Tibial nerve (tissue), 4 donors: ENCODE measurements around the gene KCTD5. TPM values are rescaled to one million over a fixed set of nuclear protein-coding genes. Genes with fewer than 3 reads are reported as not detected.
"Not testable (repeated sequence)": the region's sequence is repeated elsewhere in the genome, so short reads cannot be mapped to it uniquely, and the experiment has no call there.

ENCODE experiments used
- DNase-seq, 2 donors: peaks; one replicate each; pipeline ENCODE4 v3.0.0-alpha.2; 2019; ENCODE audit warnings: low spot score in 2 of 2
- H3K27ac ChIP-seq, 4 donors: fragments of 200-600 bp; sonication (generic) in 3 of 4; one replicate each; pipeline ENCODE4 v1.5.1; 2017 to 2019; ENCODE audit warnings: mild to moderate bottlenecking in 1 of 4
- H3K27me3 ChIP-seq, 2 donors: fragments of 200-600 bp; sonication (generic) in 1 of 2; one replicate each; pipeline versions ENCODE4 v1.5.1 to v1.6.0; 2017 to 2019
- H3K36me3 ChIP-seq, 3 donors: fragments of 200-600 bp; sonication (generic); one replicate each; pipeline ENCODE4 v1.5.1; 2018 to 2019
- H3K4me1 ChIP-seq, 4 donors: fragments of 200-600 bp; sonication (generic) in 3 of 4; one replicate each; pipeline ENCODE4 v1.5.1; 2017 to 2019
- H3K4me3 ChIP-seq, 4 donors: fragments of 200-600 bp; sonication (generic) in 3 of 4; one replicate each; pipeline ENCODE4 v1.5.1; 2017 to 2019; ENCODE audit warnings: mild to moderate bottlenecking in 1 of 4, moderate library complexity in 1 of 4
- H3K9me3 ChIP-seq, 4 donors: fragments of 200-600 bp; sonication (generic) in 3 of 4; one replicate each; pipeline ENCODE4 v1.5.1; 2017 to 2019
- EP300 ChIP-seq, 2 donors: sonication (generic); formaldehyde crosslinking; IDR thresholded peaks; one replicate each; pipeline ENCODE4 v1.6.1; 2017; ENCODE audit warnings: antibody characterized with exemption in 2 of 2, mild to moderate bottlenecking in 1 of 2
- POLR2A ChIP-seq, 2 donors: fragments of 450-650 bp; IDR thresholded peaks; one replicate each; pipeline ENCODE4 v1.6.1; 2017; ENCODE audit warnings: antibody characterized with exemption in 2 of 2, mild to moderate bottlenecking in 2 of 2, moderate library complexity in 2 of 2
- WGBS, 2 donors: methylation state at CpG; one replicate each; pipeline ENCODE4 v1.1.5; 2018; 5-methylcytosine and 5-hydroxymethylcytosine counted together
- total RNA-seq, 4 donors: library from RNA; depleted of rRNA; stranded (reverse); fragments of >200 nt; gene quantifications; one replicate each; pipeline ENCODE4 v1.1.0, GENCODE V29; 2016
- TF ChIP-seq, protein P1 (sequence below), 5 experiments: fragments of 200-600 bp in 3 of 5; fragments of 450-650 bp in 2 of 5; sonication (generic) in 3 of 5; IDR thresholded peaks; one replicate each; pipeline ENCODE4 v1.5.1; 2016 to 2019; ENCODE audit warnings: antibody characterized with exemption in 5 of 5, mild to moderate bottlenecking in 3 of 5, moderate library complexity in 2 of 5

Gene KCTD5
- total RNA-seq, 4 donors from 2014 or later = 17.8 to 24.3 (median 21.2) TPM

DNA sequence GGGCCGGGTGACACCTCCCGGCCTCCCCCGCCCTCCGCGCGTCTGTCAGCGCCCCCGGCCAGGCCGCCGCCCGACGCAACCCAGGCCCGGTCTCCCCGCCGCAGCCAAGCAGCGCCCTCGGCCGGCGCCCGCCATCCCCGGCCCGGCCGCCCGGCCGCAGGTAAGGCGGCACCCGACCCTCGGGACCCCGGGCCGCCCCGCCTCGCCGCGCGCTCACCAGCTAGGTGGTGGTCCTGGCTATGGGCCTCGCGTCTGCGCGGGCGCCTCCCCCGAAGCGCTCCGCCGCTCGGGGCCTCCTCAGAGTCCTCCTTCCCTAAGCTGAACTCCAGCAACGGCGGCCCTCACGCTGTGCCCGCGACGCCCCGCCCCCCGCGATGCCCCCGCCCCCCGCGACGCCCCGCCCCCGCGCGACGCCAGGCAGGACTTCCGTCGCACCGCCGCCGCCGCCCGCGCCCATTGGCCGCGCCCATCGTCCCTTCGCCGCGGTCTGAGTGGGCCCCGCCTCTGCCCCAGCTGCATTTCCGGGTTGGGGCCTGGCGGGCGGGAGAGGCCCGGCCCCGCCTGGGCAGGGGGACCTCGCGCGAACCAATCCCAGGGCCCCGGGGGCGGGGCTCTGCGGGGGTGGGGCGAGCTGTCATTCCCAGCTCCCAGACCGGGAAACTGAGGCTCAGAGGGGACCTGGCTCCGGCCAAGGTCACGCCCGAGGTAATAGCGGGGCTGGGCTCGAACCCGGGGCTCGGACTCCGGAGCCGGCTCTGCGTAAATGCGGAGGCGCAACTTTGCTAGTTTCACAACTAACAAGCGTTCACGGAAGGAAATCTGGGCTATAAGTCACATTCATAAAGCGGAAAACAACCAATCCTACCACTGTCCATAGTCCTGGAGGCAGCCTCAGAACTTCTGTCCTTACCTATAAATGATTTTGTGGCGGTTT, 9.0 kb upstream of the KCTD5 start:
- peak; percentile 85 to 89 for DNase-seq
- H3K4me3 ChIP-seq = peak overlapping the region; percentile 39 to 79 (median 53)
- peak overlapping the region; percentile 28 to 85 (median 77) for H3K27ac ChIP-seq
- H3K27me3 ChIP-seq = no peaks in the 10 kb centered on the region
- H3K9me3 ChIP-seq = no peaks in the 10 kb centered on the region
- WGBS, 2 donors = 1% methylated on average over 29 to 59 of the region's 107 CpGs
- peaks cover 0 to 8% (median 0%) of the 10 kb centered on the region in 3 donors for H3K36me3 ChIP-seq
- TF ChIP-seq, protein P1, sequence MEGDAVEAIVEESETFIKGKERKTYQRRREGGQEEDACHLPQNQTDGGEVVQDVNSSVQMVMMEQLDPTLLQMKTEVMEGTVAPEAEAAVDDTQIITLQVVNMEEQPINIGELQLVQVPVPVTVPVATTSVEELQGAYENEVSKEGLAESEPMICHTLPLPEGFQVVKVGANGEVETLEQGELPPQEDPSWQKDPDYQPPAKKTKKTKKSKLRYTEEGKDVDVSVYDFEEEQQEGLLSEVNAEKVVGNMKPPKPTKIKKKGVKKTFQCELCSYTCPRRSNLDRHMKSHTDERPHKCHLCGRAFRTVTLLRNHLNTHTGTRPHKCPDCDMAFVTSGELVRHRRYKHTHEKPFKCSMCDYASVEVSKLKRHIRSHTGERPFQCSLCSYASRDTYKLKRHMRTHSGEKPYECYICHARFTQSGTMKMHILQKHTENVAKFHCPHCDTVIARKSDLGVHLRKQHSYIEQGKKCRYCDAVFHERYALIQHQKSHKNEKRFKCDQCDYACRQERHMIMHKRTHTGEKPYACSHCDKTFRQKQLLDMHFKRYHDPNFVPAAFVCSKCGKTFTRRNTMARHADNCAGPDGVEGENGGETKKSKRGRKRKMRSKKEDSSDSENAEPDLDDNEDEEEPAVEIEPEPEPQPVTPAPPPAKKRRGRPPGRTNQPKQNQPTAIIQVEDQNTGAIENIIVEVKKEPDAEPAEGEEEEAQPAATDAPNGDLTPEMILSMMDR (IDR thresholded peaks at IDR 0.05) = peak in 1 of 5 experiments; percentile 26
- TF ChIP-seq EP300 (IDR thresholded peaks at IDR 0.05) = peak; percentile 27 to 36
- peak in 1 of 2 donors; percentile 41 for TF ChIP-seq POLR2A (IDR thresholded peaks at IDR 0.05)
- H3K4me1 ChIP-seq = peaks cover 0 to 34% (median 10%) of the 10 kb centered on the region in 4 donors

DNA sequence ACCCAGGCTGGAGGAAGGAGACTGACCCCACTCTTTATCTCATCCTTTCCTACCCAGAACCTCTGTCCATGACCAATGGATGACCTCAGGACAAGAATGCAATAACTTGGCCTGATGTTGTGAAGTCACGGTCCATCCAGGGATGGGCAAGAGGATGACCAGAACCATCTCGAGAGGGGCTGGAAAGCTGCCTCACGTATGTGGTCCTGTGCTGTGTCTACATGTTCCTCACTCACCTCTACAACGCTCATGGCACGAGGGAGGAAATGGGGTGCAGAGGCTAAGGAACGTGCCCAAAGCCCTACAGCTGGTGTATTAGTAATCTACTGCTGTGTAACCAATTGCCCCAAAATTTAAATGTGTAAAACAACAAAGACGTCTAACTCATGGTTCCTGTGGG, 7.3 kb upstream of the KCTD5 start:
- H3K4me3 ChIP-seq = no peak overlapping the region
- peaks cover 0 to 30% (median 9%) of the 10 kb centered on the region in 4 donors for H3K4me1 ChIP-seq
- no peak for DNase-seq
- H3K36me3 ChIP-seq = no peaks in the 10 kb centered on the region
- H3K9me3 ChIP-seq = no peaks in the 10 kb centered on the region
- H3K27me3 ChIP-seq = no peaks in the 10 kb centered on the region
- TF ChIP-seq EP300 (IDR thresholded peaks at IDR 0.05) (no peak), POLR2A (IDR thresholded peaks at IDR 0.05) (no peak)
- TF ChIP-seq, protein P1 (IDR thresholded peaks at IDR 0.05) = no peak
- H3K27ac ChIP-seq = peak overlapping the region in 2 of 4 donors; percentile 42
- WGBS, 2 donors = 75 to 83% methylated on average over 7 of the region's 7 CpGs

DNA sequence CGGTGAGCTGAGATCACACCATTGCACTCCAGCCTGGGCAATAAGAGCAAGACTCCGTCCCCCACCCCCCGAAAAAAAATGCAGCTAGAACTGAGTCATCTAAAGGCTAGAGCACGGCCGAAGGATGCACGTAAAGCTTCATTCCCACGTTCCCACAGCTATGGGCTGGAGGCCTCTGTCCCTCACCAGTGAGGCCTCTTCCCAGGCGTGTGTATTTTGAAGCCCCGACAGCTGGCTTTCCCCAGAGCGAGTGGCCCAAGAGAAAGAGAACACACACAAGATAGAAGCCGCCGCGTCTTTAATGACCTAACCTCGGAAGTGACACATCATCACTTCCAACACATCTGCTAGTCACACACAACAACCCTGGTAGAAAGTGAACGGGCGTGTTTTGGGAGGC, 6.6 kb upstream of the KCTD5 start:
- TF ChIP-seq POLR2A (IDR thresholded peaks at IDR 0.05) (no peak), EP300 (IDR thresholded peaks at IDR 0.05) (no peak)
- TF ChIP-seq, protein P1 (IDR thresholded peaks at IDR 0.05) = no peak
- DNase-seq = no peak
- WGBS, 2 donors = 81 to 84% methylated on average over 14 to 16 of the region's 16 CpGs
- Histone ChIP-seq H3K4me1 (peaks cover 0 to 26% (median 8%) of the 10 kb centered on the region in 4 donors), H3K9me3 (no peaks in the 10 kb centered on the region), H3K36me3 (no peaks in the 10 kb centered on the region), H3K27ac (no peak overlapping the region), H3K4me3 (no peak overlapping the region), H3K27me3 (no peaks in the 10 kb centered on the region)

DNA sequence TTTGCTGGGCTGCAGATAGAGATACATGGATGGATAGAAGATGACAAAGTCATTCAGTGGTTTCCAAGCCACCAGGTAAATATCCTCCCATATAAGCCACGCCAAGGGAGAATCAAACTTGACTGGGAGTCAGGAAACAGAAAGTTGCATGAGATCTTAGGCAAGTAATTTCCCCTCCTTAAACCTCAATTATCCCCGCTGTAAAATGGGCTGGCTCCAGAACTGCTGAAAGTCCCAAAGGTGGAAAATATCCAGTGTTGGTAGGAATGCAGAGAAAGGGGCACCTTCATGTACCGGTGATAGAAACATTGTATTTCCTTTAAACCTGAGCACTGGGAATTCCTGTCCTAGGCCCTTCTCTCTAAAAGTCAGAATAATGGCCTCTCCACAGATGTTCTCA, 5.4 kb upstream of the KCTD5 start:
- not testable (repeated sequence) for H3K4me3 ChIP-seq, H3K36me3 ChIP-seq, H3K27me3 ChIP-seq, DNase-seq, H3K9me3 ChIP-seq, H3K27ac ChIP-seq
- peaks cover 0 to 25% (median 12%) of the 10 kb centered on the region in 4 donors for H3K4me1 ChIP-seq
- WGBS, 2 donors = 93 to 96% methylated on average over 3 of the region's 3 CpGs

DNA sequence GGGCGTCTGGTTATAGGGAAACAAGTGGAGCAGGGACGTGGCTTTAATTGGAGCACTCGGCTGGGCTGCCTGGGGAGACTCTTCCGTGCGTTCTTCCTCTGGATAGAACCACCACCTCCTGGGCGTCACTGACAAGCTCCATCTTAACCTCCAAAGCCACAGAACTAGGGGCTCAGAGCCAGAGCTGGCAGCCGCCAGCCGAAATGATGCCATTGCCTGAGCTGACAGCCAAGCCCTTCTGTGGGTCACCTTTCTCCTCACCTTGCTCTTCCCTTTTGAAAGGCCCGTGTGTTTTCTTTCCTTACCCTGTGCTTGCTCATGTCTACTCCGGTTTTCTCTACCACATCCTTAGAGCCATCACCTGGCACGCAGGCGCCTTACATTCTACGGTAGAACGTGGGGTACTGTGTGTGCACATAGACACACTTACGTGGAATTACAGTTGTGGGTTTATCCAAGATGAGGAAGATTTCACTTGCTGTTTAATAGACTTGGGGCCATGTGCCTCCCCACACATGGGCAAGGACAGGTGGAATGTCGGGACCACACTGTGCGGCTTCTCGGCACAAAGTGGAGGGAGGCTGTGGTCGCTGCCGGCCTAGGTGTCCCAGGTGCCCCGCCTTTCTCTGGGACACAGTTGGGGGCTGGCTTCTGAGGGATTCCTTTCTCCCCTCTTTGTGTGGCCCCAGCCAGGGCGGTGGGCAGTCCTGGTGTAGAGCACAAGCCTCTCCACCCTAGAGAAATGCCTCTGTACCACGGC, 3.9 kb upstream of the KCTD5 start:
- not testable (repeated sequence) for H3K27me3 ChIP-seq, DNase-seq, H3K36me3 ChIP-seq, H3K9me3 ChIP-seq, H3K27ac ChIP-seq, H3K4me3 ChIP-seq
- WGBS, 2 donors = 89 to 92% methylated on average over 10 to 15 of the region's 23 CpGs
- H3K4me1 ChIP-seq = peaks cover 0 to 24% (median 11%) of the 10 kb centered on the region in 4 donors

DNA sequence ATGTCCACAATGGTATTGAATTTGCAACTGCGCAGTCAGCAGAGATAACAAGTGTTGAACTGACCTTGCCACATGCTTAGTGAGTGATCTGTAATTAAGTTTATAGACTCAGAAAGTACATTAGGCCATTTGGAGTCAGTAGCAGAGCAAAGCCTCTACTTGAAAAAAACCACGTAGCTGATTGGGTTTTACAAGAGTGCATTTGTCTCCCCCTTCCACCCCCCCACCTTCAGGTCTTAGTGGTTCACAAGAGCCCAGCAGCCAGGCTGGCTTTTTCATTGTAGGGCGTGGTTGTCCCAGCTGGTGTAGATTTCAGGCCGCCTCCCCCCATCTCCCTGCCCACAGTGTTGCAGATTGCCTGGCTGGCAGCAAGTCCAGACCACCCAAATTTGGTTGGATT, 2.4 kb upstream of the KCTD5 start:
- H3K27ac ChIP-seq, H3K9me3 ChIP-seq, DNase-seq, H3K27me3 ChIP-seq, H3K4me3 ChIP-seq, H3K36me3 ChIP-seq: not testable (repeated sequence)
- H3K4me1 ChIP-seq = peaks cover 0 to 26% (median 14%) of the 10 kb centered on the region in 4 donors
- WGBS, 2 donors = 70 to 85% methylated on average over 4 of the region's 4 CpGs

DNA sequence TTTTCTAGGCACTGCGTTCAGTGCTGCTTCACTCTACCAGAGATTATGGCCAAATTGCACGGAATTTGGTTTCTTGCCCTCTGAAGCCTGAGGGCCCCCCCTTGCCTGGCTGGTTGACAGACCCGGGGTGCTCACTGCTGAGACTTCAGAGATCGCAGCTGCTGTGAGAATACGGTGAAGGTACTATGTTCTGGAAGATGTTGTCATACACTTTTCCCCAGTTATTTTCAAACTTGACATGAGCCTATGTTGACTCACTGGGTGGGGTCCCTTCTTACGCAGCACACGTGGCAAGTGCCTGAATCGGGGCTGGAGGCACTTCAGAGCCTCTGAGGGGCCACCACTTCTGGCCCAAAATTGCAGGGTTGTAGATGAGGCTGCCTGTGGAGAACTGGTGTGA, 2.0 kb upstream of the KCTD5 start:
- not testable (repeated sequence) for H3K36me3 ChIP-seq, H3K4me3 ChIP-seq, DNase-seq, H3K9me3 ChIP-seq, H3K27ac ChIP-seq, H3K27me3 ChIP-seq
- WGBS, 2 donors = 96 to 99% methylated on average over 8 of the region's 8 CpGs
- peaks cover 0 to 26% (median 14%) of the 10 kb centered on the region in 4 donors for H3K4me1 ChIP-seq

DNA sequence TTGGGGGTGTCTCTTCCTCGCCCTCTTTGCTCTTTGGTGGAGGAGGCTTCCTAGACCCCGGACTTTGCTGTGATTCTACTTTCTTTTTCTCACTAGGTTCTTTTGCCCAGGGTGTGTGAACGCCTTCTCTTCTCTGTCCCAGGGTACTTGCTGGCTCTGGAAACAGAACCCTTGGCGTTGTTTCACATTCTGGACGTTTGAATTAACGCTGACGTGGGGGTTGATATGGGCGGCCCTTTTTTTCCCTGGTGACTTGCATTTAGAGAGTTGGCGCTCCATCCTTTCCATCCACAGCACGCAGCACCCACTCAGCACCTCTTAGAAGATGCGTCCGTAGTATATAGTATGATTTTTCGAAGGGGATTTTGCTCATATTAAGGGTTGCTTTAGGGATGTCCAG, 718 bp downstream of the KCTD5 start:
- not testable (repeated sequence) for H3K36me3 ChIP-seq, DNase-seq, H3K27me3 ChIP-seq, H3K9me3 ChIP-seq
- peaks cover 0 to 39% (median 24%) of the 10 kb centered on the region in 4 donors for H3K4me1 ChIP-seq
- WGBS, 2 donors = 6 to 9% methylated on average over 13 of the region's 13 CpGs
- peak overlapping the region in 3 of 4 donors; percentile 77 to 91 (median 89) for H3K27ac ChIP-seq
- H3K4me3 ChIP-seq = peak overlapping the region; percentile 75 to 86 (median 82)

DNA sequence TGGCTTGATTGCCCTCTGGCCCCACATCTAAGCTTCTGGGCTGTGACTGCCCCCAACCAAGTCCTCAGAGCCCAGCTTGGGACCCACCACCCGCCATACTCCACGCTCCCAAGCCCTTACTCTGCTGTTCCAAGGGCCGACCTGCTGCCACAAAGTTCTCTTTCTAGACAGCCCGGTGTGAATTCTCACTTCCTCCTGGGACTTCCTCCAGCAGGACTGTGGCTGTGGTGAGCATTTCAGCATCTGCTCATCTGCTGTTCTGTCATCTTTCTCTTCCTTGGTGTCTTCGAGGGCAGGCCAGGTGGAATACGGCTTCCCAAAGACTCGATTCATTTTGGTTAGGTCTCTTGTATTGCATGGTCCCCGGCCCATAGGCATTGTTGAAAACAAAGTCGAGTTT, 3.8 kb downstream of the KCTD5 start:
- no CpG with 5 or more reads among the region's 9 CpGs for WGBS, 2 donors
- H3K4me1 ChIP-seq = peaks cover 0 to 53% (median 36%) of the 10 kb centered on the region in 4 donors
- H3K27ac ChIP-seq, H3K27me3 ChIP-seq, H3K4me3 ChIP-seq, H3K9me3 ChIP-seq, DNase-seq, H3K36me3 ChIP-seq: not testable (repeated sequence)
